ENCODE data around the gene LNPEP.
"Not testable (repeated sequence)": the region's sequence is repeated elsewhere in the genome, so short reads cannot be mapped to it uniquely, and the experiment has no call there.

LNPEP gene

DNA sequence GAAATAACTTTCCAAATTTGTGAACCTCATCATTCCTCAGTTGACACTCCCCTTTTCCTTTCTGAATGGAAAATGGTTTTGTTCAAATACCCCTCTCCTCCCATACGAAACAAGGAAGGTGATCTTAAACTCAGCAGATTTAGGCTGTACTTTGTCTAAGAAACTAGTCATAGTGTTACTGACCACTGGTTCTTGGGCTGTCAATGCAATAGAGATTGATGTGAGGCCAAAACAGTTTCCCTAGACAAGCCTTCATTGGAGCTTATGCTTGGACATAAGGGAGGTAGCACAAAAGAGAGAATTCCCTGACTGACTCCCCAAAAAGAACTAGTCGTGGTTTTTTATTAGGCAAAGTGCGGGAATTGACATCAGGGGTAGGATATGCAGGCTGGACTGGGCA is 5.3 kb upstream of the LNPEP start:
- no peak for DNase-seq

DNA sequence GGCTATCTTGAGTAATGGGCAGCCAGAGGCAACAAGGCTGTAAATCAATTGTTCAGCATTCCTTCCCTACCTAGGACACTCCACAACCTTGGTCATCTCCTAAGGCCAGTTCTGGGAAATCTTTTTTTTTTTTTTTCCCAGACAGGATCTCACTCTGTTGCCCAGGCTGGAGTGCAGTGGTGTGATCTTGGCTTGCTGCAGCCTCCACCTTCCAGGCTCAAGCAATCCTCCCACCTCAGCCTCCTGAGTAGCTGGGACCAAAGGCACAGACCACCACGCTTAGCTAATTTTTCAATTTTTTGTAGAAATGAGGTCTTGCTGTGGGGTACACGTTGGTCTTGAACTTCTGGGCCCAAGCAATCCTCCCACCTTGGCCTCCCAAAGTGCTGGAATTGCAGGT is 4.8 kb upstream of the LNPEP start:
- not testable (repeated sequence) for DNase-seq

- no peak for DNase-seq
Observed at GRCh38 chr5:96931605-96932004, 4.3 kb upstream of the LNPEP start.

DNA sequence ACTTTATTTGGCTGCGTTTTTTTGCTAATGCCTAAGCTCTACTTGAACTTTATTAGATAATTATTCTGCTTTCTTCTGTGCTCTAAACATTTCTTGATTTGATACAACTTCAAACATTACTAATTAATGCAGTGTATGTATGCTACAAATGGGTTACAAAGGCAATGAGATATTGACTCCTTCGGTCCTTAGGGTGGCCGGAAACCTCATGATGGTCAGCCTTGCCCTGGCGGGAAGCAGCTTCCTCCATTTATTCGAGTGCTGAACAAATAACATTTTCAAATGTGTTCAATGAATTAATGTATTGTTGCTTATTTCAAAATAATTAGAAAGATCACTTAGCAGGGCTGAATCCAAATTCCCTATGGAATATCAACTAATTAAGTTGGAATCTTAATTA is 3.9 kb upstream of the LNPEP start:
- no peak for DNase-seq

- DNase-seq, result no peak
Observed at GRCh38 chr5:96933764-96934707, 1.8 kb upstream of the LNPEP start.

DNA sequence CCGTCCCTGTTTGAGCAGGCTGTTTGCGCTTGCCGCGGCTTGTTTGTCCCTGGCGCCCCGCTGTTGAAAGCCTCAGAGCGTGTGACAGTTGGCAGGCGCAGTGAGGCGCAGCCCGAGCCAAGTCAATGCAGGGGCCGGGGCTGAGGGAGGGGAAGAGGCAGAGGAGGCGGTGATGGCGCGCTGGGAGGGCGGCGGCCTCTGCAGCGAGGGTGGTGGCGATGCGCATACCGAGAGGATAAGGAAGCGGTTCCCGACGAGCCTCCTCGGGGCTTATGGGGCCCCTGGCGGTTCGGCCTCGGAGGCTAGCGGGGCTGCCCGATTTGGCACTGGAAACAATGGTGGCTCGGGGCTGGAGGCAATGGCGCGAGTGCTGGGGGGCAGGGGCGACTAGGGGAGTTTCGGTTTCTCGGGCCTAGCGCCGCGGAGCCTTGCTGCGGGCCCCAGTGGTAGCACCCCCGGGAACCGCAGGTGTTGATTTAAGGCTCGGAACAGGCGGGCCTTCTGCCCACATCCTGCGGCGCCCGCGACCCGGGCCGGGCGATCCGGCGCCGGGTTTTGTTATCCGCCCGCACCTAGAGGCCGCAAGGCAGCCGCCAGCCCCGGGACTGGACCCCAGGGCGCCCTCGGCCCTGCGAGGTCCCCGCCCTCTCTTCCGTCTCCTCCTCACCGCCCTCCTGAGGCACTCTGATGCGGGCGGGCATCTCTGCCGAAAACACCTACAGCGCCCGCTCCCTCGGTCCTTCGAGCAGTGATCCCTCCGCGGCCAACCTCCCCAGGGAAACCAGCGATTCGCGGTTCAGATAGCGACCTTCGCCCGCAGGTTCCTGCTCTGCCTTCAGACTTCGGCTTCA is 947 bp upstream of the LNPEP start:
- peak; percentile 84 for DNase-seq

GRCh38 chr5:96936431-96937320 is 796 bp downstream of the LNPEP start:
- DNase-seq, result no peak

DNA sequence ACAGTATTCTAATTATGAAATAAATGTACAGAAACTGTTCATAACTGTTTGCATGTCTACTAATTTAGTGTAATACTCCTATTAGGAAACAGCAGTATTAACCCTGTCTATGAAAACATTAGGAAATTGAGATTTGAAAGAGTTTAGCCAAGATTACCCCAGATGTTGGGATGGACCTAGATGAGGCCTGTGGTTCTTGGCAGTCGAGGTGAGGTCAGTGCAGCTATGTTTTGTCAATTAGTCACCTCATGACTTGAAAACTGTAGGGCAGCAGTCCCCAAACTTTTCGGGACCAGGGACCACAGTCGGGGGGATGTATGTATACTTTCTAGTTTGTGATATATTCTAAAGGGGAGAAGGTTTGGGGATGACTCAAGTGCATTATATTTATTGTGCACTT is 4.7 kb downstream of the LNPEP start:
- no peak for DNase-seq

GRCh38 chr5:96941140-96941539 is 5.3 kb downstream of the LNPEP start:
- DNase-seq, result no peak

DNA sequence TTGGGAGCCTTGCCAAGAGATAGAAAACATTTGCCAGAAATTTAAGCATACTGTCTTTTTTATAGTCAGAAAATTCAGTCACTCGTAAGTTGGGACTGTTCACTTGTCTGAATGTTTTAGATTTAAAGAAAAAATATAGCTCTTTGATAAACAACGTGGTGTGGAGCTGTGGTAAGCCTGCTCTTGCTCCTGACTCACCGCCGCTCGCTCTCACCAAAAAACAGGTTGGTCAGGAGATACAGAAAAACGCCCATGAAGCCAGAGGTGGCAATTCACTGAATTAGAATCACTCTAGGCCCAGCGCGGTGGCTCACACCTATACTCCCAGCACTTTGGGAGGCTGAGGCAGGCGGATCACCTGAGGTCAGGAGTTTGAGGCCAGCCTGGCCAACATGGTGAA is 6.2 kb downstream of the LNPEP start:
- no peak for DNase-seq

GRCh38 chr5:96942911-96943310 is 7.0 kb downstream of the LNPEP start:
- no peak for DNase-seq

DNA sequence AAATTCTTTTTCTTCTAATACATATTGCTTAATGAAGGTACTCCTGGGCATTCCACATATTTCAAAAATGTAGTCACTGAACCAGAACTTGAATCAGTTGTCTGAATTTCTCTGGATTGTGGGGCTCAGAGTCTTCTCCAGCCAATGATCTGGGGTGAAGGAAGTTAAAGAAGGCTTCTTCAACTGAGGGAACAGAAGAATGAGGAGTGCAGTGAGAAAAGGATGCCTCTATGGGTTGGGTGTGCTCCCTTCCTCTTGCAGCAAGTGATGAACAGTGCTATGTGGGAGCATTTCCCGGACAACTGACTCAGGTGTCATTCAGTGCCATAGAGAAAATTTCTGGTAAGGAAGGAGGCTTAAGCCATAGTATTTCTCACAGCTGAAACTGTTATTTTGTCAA is 7.9 kb downstream of the LNPEP start:
- DNase-seq, result no peak

DNA sequence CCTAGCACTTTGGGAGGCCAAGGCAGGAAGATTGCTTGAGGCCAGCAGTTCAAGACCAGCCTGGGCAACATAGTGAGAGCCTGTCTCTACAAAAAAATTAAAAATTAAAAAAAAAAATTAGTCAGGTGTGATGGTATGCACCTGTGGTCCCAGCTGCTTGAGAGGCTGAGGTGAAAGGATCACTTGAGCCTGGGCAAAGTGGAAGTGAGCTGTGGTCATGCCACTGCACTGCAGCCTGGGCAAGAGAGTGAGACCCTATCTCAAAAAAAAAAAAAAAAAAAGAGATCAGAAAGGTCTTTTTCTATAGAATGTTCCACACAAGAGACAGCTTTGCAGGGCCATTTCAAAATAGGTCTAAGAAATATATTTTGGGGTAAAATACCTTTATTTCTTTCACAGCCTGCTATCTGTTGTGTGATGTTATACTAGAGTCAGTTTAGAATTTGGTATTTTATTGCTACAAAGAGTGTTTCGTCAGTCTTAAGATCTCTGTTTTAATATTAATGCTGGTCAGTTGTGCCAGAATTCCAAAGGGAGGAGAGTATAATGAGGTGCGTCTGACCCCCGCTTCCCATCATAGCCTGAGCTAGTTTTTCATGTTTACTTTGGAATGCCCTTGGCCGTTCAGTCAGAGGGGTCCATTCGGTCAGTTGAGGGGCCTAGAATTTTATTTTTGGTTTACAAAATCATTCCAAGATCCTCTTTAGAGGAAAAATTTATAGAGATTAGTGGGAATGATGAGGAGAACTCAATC is 9.4 kb downstream of the LNPEP start:
- no peak for DNase-seq

- DNase-seq, result no peak
Observed at GRCh38 chr5:96946381-96946780, 10.5 kb downstream of the LNPEP start.

- DNase-seq, result no peak
Observed at GRCh38 chr5:96952118-96952750, 16.4 kb downstream of the LNPEP start.

GRCh38 chr5:96952974-96953730 is 17.3 kb downstream of the LNPEP start:
- DNase-seq, result no peak

DNA sequence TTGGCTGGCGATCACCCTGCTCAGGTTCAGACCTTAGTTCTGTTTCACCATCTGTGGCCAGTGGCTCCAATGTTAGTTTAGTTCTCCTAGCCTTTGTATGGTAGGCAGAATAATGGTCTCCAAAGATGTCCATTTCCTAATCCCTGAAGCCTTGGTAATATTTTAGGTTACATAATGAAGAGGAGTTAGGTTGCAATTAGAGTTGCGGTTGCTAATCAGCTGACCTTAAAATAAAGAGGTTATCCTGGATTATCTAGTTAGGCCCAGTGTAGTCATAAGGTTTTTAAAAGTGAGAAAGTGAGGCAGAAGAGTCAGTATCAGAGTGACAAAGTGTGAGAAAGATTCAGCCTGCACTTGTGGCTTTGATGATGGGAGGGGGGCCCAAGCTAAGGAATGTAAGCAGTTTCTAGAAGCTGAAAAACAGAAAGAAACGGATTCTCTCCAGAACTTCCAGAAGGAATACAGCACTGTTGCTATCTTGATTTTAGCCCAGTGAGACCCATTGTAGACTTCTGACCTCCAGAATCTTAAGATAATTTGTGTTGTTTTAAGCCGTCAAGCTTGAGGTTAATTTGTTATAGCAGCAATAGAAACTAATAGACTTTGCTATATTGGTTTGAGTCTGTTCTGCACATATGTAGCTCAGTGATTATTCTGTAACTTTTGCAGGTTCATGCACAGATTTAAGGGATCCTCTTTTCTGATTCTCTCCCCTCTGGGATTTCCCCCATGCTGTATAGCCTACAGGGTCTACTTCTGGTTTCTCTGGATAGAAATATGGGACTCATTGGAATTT is 21.6 kb downstream of the LNPEP start:
- DNase-seq, result no peak

DNA sequence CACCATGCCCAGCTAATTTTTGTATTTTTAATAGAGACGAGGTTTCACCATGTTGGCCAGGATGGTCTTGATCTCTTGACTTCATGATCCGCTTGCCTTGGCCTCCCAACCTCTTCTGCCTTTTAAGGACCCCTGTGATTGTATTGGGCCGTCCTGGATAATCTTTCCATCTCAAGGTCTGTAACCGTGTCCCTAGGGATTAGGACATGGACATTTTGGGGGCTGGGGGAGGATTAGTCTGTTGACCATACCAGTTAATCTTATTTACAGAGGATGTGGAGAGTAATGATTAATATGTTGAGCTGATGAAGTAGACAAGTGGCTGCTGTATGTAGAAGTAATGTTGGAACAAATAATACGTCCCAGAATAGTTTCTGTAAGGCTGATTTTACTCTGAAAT is 23.1 kb downstream of the LNPEP start:
- no peak for DNase-seq

DNA sequence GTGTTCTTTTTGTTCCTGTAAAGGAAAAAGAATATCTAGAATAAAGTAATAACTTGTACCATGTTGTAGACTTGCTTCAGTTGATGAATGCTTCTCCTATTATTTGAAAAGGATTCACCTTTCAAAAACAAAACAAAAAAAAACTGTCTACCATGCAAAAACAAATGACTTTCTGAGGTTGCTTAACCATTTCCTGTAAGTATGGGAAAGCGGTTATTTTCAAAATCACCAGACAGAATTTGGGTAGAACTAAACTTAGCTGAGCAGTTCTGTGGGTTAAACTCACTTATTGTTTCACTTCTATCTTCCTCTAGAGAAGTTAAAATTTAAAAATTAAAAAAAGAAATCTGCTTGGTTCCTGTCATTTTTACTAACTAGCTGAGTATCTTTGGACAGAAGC is 25.2 kb downstream of the LNPEP start:
- no peak for DNase-seq

DNA sequence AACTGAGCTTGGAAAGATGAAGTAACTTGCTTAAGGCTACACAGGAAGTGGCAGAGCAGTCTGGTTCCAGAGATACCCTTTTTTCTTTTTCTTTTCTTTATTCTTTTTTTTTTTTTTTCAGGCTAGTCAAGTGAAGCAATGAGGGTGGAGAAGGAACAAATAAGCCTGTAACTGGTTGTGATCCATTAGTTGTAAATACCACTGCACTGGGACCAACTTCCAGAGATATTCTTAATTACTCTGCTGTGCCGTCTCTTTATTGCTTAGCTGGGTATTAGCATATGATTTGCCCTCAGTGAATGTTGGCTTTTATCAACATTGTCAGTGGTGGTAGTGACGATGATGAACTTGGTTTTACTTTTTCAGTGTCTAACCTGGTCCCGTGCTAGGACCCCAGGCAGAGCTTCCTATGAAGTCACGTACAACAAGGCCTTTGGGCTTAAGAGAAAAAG is 26.7 kb downstream of the LNPEP start:
- no peak for DNase-seq
